GM10847 (cell line): Measurements from ENCODE around the gene LIPJ.

ENCODE experiments used
- POLR2A ChIP-seq: IDR thresholded peaks from 2 replicates; pipeline ENCODE4 v1.6.1; 2011; ENCODE audit not compliant: insufficient read length; ENCODE audit errors: extremely low read depth

Gene LIPJ

GRCh38 chr10:88582806-88583583 is 3.6 kb upstream of the LIPJ start, which contains the start of gene RNLS:
TSS of gene RNLS (minus strand) at chr10:88583318.
- TF ChIP-seq POLR2A, result peak; percentile 51

GRCh38 chr10:88583584-88583957 is 3.0 kb upstream of the LIPJ start:
- no peak for TF ChIP-seq POLR2A

GRCh38 chr10:88592381-88592780 is 5.8 kb downstream of the LIPJ start:
- no peak for TF ChIP-seq POLR2A

GRCh38 chr10:88592906-88593305 is 6.3 kb downstream of the LIPJ start:
- TF ChIP-seq POLR2A, result no peak

- no peak for TF ChIP-seq POLR2A
Observed at GRCh38 chr10:88594482-88594881, 7.9 kb downstream of the LIPJ start.

- no peak for TF ChIP-seq POLR2A
Observed at GRCh38 chr10:88598055-88598454, 11.5 kb downstream of the LIPJ start.

- TF ChIP-seq POLR2A, result no peak
Observed at GRCh38 chr10:88608052-88608732, 21.6 kb downstream of the LIPJ start.

- TF ChIP-seq POLR2A, result no peak
Observed at GRCh38 chr10:88608780-88609179, 22.2 kb downstream of the LIPJ start.

- no peak for TF ChIP-seq POLR2A
Observed at GRCh38 chr10:88616250-88616977, 29.9 kb downstream of the LIPJ start.

GRCh38 chr10:88617772-88618300 is 31.3 kb downstream of the LIPJ start:
- TF ChIP-seq POLR2A, result no peak

- no peak for TF ChIP-seq POLR2A
Observed at GRCh38 chr10:88618496-88618895, 31.9 kb downstream of the LIPJ start.

GRCh38 chr10:88620441-88620840 is 33.9 kb downstream of the LIPJ start:
- TF ChIP-seq POLR2A, result no peak

- no peak for TF ChIP-seq POLR2A
Observed at GRCh38 chr10:88623835-88624234, 37.3 kb downstream of the LIPJ start.

GRCh38 chr10:88624840-88625239 is 38.3 kb downstream of the LIPJ start:
- no peak for TF ChIP-seq POLR2A

GRCh38 chr10:88640186-88640585 is 53.6 kb downstream of the LIPJ start:
- no peak for TF ChIP-seq POLR2A

GRCh38 chr10:88642209-88642608 is 55.6 kb downstream of the LIPJ start:
- TF ChIP-seq POLR2A, result no peak
